ENCODE data around the gene PRMT7.

PRMT7 gene

GRCh38 chr16:68365167-68365817 lies 54.5 kb downstream of the PRMT7 start:
- FAIRE-seq: no peak

GRCh38 chr16:68366062-68366461 lies 55.2 kb downstream of the PRMT7 start:
- FAIRE-seq: no peak

- FAIRE-seq: no peak
Measured at GRCh38 chr16:68367030-68367429, 56.2 kb downstream of the PRMT7 start.

DNA sequence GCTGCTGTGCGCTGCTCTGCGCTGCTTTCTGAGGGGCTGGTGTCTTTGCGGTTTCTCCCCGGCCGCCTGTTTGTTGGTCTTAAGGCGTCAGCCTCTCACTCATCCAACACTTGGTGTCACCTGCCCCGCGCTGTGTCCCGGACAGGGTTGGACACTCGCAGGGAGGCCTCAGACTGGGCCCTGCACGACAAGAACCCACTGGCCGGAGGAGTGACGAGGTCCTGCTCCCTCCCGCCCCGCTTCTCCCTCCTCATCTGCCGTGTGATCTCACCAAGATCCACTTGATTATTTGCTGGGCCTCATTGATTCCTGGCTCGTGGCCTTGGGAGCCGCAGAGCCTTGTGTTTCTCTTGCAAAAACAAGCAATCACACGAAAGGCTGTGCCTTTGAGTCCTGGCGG lies 56.6 kb downstream of the PRMT7 start:
- FAIRE-seq: no peak

DNA sequence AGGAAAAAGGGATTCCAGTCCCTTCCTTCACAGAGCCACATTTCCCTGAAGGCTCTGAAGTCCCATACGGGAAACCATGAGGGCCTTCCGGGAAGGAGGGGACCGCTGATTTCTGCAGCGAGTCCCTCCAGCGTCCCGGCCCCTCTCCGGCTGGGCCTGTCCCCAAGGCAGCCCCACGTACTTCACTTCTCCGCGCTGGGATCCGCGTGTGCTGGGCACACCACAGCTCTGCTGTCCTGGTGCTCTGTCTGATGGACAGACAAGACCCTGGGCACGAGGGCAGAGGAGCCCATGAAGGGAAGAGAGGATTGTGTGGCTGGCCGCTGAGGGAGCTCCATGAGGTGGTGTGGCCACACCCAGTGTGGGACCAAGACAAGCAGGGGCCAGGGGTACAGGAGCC lies 57.1 kb downstream of the PRMT7 start:
- no peak for FAIRE-seq

- no peak for FAIRE-seq
Measured at GRCh38 chr16:68368301-68368888, 57.6 kb downstream of the PRMT7 start.

- FAIRE-seq: no peak
Measured at GRCh38 chr16:68369168-68369567, 58.3 kb downstream of the PRMT7 start.

DNA sequence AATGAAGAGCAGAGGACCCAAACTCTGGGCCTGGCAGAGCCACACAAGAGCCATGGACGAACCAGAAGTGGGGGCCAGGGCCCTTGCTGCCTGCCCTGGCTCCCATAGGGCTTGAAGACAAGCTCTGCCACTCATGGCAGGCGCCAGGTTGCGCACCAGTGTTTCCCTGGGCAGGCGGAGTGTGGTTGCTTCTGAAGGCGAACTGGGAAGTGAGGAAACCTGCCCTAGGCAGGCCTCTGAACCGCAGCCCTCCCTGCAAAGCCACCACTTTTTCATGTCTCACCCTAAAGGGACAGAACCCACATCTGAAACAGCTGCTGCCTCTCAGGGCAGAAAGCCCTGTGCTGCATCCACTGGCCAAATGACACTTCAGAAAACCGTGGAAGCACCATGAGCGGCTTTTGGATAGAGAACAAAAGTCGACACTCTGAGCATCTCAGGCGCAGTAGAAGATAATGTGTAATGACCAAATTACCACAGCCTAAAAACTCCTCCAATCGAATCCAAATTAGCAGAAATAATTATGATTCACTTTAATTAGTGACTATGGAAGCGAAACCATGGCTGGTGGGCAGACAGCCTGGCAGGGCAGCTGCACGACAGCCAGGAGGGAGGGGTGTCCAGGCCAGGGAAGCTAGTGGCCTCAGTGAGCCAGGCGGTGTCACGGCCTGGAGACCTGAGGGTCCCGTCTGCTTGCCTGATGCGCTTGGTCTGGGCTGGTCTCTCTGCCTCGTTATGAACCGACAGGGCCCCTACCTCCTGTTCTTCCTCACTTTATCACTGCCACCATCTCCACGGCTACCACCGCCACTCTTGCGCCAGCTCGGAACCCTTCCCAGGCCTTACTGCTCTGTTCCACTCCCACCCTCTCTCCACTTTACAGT lies 59.1 kb downstream of the PRMT7 start:
- no peak for FAIRE-seq

DNA sequence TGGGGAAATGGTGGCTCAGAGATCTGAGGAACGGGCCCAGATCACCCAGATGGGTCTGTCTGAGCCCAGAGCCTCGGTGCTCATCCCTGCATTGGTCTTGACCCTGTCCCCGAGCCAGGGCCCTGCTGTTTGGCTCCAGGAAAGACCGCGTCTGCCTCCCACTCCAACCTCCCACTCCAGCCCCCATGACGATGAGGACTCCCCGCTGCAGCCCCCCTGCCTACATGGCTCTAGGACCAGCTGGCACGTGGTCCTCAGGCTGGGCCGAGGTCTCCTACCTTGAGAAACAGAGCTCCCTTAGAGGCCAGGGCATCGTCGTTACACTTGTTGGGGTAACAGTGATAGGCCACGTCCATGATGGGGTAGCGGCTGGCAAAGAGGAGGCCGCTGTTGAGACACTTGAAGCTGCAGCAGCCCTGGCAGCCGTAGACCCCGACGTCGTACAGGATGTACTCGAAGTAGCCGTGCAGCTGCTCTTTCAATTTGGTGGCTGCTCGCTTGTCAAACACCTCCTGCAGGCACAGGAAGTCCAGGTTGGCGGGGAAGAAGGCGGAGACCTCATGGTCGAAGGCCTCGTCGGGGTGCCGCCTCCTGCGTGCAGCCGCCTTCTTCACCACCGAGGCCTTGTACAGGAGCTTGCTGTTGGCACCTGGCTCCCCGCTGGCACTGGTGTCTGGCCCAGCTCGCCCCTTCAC lies 59.9 kb downstream of the PRMT7 start:
- no peak for FAIRE-seq

DNA sequence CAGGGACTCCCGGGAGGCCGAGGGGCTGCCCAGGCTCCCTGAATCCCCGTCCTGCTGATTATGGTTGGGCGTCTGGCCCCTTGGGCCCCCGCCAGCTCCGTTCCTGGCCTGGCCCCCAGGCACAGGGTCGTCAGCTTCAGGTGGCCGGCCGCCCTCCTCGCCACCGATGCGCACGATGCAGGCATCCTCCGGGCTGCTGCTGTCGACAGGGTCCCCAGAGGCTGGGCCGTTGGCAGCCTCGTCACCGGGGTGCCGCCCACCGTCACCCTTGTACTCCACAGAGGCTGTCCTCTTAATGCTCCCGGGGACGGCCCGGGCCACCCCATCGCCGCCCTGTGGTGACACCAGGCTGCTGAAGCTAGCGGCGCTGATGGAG lies 60.4 kb downstream of the PRMT7 start:
- no peak for FAIRE-seq

DNA sequence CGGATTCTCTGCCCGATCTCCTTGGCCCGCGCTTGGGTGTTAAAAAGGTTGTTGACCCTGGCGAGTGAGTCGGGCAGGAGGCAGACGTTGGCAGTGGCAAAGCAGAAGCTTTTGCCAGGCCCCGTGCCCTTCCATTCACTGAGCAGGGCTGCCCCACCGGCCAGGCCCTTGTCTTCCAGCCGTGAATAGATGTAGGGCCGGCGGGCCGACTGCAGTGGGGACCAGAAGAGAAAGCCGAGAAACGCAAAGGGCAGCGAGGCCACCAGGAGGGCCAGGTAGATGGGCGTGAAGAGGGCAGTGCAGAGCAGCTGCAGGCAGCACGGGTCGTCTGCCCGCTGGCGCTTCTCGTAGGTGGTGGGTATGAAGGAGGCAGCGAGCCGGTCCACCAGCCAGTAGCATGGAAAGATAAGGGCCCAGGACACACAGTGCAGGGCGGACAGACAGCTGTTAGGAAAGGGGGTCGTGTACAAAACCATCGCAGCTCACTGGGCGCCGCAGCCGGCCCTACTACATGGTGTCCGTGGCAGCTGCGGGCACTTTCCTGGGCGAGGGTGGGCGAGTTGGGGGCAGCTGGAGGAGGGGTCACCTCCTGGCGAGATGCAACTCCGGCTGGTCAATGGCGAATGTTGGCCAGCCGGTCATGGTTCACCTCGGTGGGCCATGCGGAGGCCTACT lies 61.0 kb downstream of the PRMT7 start:
- no peak for FAIRE-seq

GRCh38 chr16:68372381-68372720 lies 61.5 kb downstream of the PRMT7 start:
- FAIRE-seq: no peak

DNA sequence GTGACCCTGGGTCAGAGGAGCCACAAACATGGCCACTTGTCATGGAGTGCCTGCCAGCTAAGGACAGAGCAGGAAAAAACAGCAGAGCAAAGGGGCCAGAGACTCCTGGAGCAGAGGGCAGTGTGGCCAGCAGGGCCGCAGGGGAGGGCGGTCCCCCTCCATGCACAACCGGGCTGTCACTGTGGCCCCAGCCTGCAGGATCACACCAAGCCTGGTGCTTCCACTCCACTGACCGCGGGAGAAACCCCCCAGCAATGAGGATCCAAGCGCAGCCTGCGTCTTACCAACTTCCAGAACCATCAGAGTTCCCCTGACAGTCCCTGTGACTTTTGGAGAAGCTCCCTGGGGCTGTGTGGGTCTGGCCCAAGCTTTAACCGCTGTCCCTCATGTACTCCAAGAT lies 62.0 kb downstream of the PRMT7 start:
- FAIRE-seq: no peak

DNA sequence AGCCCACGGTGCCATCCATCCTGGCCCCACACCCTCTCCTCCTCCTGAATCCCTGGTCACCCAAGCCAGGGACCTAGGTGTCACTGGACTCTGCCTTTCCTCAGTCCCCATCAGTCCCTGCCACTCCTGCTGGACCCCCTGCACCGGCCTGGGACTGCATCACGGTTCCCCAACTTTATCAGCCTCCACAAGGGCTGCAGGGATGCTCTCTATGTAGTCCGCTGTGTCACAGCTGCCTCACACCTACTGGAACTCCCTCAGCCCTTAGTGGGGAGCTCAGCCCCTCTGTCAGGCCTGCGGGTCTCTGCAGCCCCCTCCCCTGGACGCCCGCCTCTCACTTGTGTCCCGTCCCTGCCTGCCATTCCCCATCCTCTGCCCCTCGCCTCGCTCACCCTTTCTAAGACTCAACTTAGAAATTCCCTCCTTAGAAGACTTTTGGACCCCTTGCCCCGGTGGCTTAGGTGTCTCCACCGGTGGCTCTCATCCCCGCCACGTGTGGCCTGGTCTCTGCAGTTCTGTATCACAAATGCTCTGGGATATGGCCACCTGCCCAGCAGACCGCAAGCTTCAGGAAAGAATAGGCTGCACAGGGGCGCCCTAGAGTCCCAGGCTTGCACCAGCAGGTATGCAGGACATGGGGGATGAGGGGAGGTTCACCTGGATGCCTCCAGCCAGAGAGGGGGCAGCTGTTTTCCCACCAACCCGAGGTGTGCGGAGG lies 62.9 kb downstream of the PRMT7 start:
- no peak for FAIRE-seq

DNA sequence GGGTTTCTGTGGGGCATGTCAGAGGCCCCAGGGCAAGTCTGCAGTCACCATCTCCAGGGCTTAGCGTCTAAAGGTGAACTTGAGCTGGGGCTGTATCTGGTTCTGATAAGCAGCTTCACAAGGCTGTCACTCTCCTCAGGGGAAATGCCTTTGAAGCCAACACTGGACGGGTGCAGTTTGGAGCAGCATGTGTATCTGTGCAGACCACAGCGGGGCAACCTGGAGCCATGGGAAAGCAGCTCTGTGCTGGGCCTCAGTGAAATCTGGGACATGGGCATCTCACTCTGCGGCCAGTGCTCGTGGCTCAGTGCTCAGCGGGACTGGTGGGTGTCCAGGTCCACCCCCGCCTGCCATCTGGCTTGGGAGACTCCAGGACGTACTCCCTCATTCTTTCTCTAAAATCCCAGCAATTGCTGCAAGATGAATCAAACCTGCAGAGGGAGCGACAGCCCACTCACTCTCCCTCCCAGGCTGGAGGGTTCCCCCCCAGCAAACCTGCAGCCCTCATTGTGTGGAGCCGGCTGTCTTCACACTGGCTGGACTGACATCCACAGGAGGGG lies 63.5 kb downstream of the PRMT7 start:
- FAIRE-seq: no peak

DNA sequence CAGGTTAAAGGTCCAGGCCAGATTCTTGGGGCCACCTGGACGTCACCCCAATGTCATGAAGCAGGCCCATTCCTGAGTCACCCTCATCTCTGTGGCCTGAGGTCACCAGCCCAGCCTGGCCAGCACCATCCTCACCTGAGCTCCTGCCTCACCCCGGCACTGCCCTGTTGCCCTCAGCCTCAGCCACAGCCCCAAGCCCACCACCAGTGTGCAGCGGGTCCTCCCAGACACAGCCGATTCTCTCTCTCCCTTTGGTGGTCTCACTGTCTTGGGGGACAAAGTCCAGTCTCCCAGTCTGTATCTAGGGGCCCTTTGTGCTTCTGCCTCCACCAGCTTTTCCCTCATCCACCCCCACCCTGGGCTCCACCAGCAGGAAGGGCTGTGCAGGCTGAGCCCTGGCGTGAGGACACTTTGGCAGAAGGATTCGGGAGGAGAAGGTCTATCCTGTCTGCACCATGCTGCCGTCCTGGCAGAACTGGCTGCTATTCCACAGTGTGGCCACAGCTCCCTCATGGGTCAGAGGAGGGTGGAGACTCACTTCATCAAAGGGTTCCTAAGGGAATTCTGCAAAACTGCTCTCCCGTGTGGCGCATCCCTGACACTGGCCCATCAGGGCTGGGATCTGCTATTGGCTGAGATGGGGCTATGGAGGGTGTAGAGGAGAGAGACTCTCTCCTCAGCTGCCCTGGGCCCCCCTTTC lies 64.3 kb downstream of the PRMT7 start:
- no peak for FAIRE-seq

DNA sequence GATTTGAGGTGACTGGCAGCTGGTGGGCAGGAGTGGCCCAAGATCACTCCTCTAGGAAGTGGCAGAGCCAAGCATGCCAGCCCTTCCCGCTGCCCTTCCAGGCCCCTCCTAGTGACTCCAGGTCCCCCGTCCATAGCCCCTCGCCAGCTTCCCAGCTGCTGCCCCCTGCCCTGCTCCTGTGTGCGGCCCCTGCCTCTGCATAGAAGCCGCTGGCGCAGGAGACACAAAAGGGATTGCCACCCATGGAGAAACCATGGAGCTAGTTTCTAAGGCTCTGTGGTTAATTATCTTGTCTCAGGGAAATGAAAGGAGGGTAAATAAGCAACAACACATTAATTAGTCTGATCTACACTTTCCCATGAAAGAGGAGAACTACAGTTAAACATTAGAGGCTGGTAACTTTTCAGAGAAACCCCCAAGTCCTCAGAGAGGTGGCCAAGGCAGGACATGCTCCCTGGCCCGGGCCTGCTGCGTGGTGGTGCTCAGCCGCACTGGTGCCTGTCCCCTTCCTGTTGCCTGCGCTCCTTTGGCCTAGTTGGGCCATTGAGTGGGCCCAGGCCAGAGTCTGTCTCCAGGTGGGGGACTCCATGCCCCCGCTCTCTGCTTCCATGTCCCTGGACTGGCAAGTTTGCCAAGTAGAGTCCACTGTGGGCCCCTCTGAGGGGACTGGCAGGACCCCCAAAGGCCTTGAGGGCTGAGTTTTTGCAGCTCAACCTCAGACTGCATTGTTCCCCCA lies 65.2 kb downstream of the PRMT7 start:
- FAIRE-seq: no peak

DNA sequence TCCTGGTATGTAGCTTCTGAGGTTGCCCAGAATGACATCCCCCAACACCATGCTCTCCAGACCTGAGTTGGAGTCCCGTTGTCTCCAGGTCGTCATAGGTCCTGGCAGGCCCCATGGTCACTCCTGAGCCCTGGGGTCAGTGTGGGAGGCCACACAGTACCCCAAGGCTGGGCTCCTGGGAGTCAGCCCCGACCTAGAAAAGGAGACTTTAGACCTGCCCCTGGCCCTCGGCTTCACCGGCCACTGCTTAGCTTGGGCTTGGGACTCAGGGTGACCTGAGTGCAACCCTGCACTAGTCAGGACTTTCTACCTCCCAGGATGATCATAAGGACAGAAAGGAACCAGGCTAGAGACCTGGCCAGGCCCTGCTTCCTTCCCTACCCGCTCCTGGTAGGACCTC lies 65.8 kb downstream of the PRMT7 start:
- FAIRE-seq: no peak

GRCh38 chr16:68377221-68377620 lies 66.4 kb downstream of the PRMT7 start:
- no peak for FAIRE-seq

DNA sequence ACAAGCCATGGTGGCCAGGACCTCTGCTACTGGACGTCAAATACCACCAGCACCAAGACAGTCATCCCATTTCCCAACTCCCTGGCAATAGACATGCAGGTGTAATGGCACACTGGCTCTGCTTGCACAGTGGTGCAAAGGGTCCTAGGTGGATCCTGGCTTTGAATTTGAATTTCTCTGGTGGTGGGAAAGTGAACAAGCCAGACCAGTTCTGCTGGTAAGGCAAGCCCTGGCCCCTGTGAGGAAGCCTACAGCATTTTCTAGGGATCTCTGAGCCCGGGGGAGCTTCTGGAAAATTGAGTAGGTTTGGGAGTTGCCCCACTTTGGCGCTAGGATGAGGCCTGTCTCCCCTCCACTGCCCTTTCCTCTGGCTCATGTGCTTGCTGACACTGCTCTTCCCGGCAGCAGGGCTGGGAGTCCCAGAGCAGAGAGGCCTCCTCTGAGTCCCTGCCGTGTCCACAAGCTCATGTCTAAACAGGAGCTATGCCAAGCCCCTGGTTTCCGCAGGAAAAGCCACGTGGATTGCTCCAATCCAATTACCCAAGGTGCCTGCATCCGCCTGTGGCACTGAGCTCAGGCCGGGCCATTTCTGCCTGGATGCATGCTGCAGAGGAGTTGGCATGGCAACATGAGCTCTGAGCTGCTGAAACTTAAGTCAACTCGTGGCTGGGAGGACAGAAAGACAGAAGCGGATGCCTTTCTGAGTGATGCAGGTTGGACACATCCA lies 67.0 kb downstream of the PRMT7 start:
- no peak for FAIRE-seq
